Fibroblast of villous mesenchyme (primary cell): ENCODE results near the gene CAPN9. TPM values are rescaled to one million over a fixed set of nuclear protein-coding genes. Genes with fewer than 3 reads are reported as not detected.
"Not testable (repeated sequence)": the region's sequence is repeated elsewhere in the genome, so short reads cannot be mapped to it uniquely, and the experiment has no call there.

ENCODE experiments used
- DNase-seq: peaks from one replicate; pipeline ENCODE4 v3.0.0-alpha.2; 2010; ENCODE audit warnings: low read depth
- H3K4me3 ChIP-seq: 2 replicates; pipeline ENCODE4 v1.5.1; 2011; ENCODE audit warnings: low read depth, mild to moderate bottlenecking, low read length
- CTCF ChIP-seq: IDR thresholded peaks from 2 replicates; pipeline ENCODE4 v1.5.1; 2012; ENCODE audit warnings: low read depth, mild to moderate bottlenecking, low read length; ENCODE audit not compliant: insufficient read depth
- total RNA-seq: library from RNA; depleted of rRNA; stranded (reverse); fragments of >200 nt; gene quantifications from 2 replicates; pipeline ENCODE4 v1.2.3, GENCODE V29; 2012

CAPN9 gene
- total RNA-seq, 1 donor, result not detected

GRCh38 chr1:230836347-230836746, 89.2 kb downstream of the CAPN9 start:
- no peak overlapping the region for H3K4me3 ChIP-seq
- TF ChIP-seq CTCF, result no peak

GRCh38 chr1:230836793-230837192, 89.6 kb downstream of the CAPN9 start:
- no peak for DNase-seq
- TF ChIP-seq CTCF, result no peak
- no peak overlapping the region for H3K4me3 ChIP-seq

More at GRCh38 chr1:230836347-230836746, 89.2 kb downstream of the CAPN9 start:
- no peak for DNase-seq

- no peak for DNase-seq
- H3K4me3 ChIP-seq, result no peak overlapping the region
- TF ChIP-seq CTCF, result no peak
Measured at GRCh38 chr1:230839173-230839572, 92.0 kb downstream of the CAPN9 start.

GRCh38 chr1:230842801-230843200, 95.6 kb downstream of the CAPN9 start:
- TF ChIP-seq CTCF, result no peak
- DNase-seq, result no peak
- no peak overlapping the region for H3K4me3 ChIP-seq

- DNase-seq, result no peak
- TF ChIP-seq CTCF, result no peak
Measured at GRCh38 chr1:230843503-230844309, 96.5 kb downstream of the CAPN9 start.

GRCh38 chr1:230844561-230844960, 97.4 kb downstream of the CAPN9 start:
- H3K4me3 ChIP-seq, result no peak overlapping the region
- TF ChIP-seq CTCF, result no peak
- no peak for DNase-seq

More at GRCh38 chr1:230843503-230844309, 96.5 kb downstream of the CAPN9 start:
- H3K4me3 ChIP-seq, result no peak overlapping the region

- H3K4me3 ChIP-seq, result not testable (repeated sequence)
- DNase-seq, result peak; percentile 35
Measured at GRCh38 chr1:230845184-230845583, 98.0 kb downstream of the CAPN9 start.
